Iris pigment epithelial cell (primary cell): Measurements from ENCODE around the gene AP1S2.
"Not testable (repeated sequence)": the region's sequence is repeated elsewhere in the genome, so short reads cannot be mapped to it uniquely, and the experiment has no call there.

Experiments
- DNase-seq: peaks from one replicate; pipeline ENCODE4 v3.0.0-alpha.2; 2011; ENCODE audit warnings: low read depth

Gene AP1S2

DNA sequence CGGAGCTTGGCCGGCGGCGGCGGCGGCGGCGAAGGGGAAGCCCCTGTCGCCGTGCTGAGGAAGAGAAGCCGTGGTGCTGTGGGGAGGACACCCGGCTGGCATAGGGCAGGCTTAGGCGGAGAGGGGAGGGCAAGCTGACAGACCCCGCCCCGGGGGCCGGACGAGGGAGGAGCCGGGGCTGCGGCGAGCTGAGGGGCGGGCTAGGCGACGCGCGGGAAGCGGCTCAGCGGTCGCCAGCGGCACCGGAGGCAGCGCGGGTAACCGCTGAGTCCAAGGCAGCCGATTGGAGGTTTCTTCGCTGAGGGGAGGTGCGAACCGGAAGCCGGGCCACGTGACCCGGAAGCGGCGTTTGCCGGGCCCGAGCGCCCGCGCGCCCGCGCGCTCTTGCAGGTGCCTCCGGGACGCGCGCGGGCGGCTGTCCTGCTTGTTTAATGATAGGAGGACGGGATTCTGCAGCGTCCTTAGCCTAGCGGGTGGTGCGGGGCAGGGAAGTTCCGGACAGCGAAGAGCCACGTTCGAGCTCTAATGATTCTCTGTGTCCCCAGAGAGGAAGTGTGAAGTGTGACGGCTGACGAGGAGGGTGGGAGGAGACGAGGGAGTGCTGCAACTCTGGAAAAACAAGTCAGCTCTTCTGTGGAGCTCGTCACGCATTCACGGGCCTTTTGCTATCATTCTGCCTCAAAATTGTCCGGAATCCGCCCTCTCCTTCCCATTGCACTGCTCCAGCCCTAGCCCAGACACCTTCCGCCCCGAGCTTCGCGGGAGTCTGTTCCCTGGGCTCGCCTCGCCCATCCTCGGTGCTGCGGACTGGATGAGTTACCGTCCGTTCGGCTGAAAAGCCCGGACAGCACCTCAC lies at the start of gene AP1S2:
AP1S2 (minus strand) TSS at position 102 of the 856 bp plus-strand sequence. CDS start 2,289 bp downstream, outside the sequence.
- peak; percentile 92 for DNase-seq

DNA sequence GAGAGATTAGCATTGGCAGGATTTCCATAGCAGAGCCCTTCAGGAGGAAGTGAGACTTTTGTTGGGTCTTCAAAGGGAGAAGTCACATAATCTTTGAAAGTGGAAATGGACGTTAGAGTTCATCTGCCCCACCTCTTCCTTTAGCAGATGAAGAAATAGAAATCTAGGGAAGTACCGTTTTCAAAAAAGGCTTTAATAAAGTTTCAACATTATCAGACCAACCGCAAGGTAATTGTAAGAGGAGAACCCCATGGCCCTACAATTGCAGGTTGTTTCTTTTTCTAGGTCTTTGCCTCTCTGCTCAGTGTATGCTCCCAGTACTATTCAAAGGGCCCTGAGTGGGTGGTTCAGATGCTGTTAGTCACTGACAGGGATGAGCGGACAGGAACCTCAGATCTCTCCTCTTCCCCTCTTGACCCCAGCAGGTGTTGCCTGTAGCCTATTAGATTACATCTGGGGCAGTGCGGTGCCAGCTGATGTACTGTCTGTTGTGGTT lies 48.6 kb upstream of the AP1S2 start:
- no peak for DNase-seq

DNA sequence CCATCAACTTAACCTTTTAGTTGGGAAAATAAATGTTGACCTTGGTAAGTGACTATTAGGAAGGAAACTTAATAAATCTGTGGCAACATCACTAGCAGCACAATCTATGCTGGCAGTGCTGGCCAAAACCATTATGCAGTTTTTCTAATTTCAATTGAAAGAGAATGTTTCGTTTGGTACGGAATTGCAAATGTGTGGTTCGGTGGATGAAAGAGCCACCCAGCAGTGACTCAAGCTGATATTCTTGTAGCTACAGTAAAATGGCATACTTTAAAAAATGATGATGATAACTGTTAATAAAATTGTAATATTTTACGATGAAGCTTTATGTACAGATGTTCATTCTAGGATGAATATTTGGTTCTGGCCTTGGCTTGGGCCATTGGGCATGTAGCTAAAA lies 40.7 kb upstream of the AP1S2 start:
- DNase-seq: no peak

DNA sequence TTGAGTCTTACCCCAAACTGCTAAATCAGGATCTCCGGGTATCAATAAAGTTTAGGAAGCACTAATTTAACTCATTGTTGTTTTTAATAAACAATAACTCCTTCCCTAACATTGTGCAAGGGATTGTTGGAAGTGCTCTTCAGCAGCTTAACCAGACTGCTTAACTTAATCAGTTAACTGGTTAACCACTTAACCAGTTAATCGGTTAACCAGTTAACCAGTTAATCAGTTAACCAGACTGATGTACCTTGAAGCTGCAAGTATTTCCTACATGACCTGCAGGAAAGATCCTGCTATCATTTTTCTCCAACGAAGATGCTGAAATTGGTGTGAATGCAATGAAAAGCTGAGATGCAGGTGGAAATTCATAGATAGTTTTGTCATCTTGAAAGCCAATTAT lies 40.1 kb upstream of the AP1S2 start:
- no peak for DNase-seq

DNA sequence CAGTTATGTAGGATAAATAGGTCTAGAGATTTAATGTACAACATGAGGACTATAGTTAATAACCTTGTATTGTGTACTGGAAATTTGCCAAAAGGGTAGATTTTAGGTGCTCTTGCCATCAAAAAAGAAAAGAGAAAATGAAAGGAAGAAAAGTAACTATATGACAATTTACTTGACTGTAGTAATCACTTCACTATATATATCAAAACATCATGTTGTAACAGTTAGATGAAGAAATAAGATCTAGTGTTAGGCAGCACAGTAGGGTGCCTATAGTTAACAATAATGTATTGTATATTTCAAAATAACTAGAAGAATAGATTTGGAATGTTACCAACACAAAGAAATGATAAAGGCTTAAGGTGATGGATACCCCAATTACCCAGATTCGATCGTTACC lies 35.9 kb upstream of the AP1S2 start:
- no peak for DNase-seq

DNA sequence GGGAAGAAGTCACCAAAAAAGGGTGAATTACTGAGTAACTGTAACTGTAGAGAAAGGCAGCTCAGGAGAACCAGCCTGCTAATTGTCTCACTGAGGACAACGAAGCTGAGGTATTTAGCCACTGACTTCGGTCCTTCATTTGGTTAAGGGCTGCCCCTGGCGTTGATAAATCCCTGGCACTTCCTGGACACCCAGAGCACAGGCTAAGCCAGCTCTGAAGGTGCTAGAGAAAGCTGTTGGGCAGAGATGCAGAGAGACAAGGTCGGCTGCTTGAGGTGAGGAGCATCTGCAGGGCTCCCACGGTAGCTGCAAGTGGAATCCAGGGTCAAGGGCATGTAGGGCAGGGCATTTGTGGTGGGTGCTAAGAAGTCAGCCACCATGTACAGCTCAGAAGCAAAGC lies 33.4 kb upstream of the AP1S2 start:
- DNase-seq: no peak

DNA sequence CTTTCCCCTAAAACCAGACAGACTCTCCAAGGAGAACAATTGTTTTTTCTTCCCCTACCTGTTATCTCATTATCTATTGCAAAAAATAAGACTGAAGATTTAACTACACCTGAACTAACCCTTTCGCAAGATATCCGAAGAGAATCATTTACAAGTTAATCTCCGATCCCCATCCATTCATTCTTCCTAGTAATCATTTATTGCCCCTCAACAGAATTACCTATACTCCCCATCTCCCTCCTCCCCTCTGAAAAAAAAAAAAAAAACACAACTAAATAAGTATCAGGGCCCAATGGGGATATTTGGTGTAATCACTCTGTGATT lies 28.9 kb upstream of the AP1S2 start:
- no peak for DNase-seq

DNA sequence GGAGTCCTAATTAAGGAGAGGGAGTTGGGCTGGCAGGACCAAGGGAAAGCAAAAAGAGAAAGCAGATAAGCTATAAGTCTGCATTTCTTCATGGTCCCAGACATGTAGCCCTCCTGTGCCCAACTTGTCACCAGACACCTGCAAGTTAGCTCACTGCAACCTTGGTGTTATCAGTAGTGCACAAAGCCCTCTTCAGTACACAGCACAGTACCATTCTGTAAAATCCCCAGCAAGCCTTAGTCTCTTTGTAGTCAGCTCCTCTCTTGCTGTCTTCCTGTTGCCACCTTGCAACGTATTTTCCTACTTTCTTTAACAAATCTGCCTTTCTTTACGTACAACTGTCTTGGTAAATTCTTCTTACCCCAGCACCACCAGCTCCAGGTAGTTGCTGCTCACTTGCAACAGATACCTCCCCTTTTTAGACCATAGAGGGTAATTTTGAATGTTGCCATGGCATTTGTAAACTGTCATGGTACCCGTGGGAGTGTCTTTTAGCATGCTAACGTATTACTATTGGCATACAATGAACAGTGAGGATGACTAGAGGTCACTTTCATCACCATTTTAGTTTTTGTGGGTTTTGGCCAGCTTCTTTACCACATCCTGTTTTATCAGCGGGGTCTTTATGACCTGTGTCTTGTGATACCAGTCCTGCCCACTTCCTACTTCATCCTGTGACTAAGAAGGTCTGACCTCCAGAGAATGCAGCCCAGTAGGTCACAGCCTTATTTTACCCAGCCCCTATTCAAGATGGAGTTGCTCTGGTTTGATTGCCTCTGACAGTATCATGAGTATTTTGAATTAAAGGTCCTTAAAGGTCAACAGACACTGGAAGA lies 28.3 kb upstream of the AP1S2 start:
- DNase-seq: peak; percentile 11

DNA sequence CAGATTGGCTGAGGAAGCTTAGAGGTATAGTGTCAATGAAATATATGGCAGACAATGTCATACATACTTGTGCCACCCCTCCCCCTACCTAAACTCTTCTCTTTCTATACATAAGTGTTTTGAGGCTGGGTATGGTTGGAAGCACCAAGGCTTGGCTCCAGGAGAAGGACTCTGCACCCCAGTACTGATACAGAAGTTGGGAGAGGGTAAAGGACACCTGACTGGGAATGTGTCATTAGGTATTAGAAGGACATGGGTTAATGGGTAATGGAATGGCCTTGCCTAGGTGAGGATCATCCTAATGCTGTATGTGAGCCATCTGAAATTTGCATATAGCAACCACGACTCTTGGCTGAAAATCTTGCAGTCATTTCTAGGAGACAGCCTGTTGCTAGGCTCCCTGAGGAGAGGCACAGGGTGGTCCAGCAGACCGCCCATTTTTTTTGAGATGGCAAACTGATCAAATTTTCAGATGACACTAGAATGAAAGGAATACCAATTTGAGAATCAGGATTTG lies 26.8 kb upstream of the AP1S2 start:
- no peak for DNase-seq

DNA sequence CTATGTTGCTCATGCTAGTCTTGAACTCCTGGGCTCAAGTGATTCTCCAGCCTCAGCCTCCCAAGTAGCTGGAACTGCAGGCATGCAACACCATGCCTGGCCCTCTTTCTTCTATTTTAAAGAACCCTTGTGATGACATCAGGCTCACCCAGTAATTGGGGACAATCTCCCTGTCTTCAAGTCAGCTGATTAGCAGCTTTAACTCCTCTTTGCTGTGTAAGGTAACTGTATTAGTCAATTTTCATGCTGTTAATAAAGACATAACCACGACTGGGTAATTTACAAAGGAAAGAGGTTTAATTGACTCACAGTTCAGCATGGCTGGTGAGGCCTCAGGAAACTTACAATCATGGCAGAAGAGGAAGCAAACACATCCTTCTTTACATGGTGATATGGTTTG lies 23.3 kb upstream of the AP1S2 start:
- not testable (repeated sequence) for DNase-seq

DNA sequence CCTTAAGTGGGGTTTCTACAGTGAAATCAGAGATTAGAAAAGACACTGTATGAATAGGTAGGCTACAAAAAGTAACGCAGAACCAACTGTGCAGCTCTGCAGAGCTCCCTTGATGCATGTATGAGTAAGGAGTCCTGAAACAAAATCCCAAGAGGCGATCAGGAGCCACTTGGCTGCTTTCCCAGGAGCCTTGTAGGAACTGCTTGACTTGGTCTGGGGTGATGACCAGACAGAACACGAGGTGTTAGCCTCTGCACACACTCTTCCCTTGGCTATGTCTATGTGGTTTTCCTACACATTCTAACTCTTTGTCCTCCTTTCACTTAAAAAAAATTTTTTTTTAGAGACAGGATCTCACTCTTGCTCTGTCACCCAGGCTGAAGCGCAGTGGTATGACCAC lies 22.8 kb upstream of the AP1S2 start:
- peak; percentile 36 for DNase-seq

DNA sequence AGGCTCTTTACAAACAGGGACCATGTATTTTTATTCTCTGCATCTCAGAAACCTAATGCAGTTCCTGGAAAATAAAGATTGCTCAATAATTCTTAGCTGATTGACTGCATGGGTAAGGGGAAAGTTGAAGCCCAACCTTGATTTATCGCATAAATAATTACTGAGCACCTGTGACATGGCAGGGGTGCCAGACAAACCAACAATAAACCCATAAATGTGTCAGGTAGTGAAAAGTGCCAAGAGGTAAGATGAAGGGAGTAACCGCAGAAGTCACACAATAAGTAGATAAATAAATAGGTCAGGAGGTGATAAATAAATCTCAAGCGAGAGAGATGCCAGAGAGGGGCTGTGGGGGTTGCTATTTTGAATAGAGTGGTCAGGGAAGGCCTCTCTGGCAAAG lies 20.1 kb upstream of the AP1S2 start:
- DNase-seq: no peak

DNA sequence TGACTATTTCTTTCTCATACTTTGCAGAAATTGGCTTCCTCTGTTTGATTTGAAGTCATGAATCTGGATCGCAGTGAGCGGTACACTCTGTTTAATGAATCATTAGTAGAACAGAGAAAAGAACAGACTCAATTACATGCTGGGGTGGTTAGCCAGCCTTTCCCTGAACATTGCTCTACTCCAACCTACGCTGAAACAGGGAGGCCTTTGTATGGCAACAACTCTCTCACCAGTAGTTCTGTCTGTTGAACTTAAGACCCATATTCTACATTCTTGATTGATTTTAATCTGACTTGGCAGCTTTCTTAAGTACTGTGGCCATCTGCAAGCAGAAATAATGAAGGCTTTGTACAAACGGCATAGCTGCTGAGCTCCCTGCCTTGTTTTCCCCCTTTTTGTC lies 19.0 kb upstream of the AP1S2 start:
- peak; percentile 9 for DNase-seq

DNA sequence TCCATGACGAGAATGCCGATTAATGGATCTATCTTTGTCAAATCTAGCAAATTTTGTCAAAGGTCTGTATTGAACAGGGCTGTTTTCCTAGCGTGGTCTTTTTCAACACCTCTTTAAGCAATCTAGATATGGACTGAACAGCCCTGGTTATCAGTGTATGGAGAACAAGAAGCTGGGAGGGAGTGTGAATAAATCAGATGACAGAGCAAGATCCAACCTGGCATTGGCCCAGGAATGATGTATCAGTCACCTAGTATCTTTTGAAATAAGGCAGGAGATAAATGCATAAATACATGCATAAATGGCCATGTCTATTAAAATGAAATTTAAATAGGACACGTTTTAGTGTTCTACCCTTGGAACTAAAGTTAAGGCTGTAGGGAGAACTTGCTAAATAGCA lies 15.7 kb upstream of the AP1S2 start:
- no peak for DNase-seq

DNA sequence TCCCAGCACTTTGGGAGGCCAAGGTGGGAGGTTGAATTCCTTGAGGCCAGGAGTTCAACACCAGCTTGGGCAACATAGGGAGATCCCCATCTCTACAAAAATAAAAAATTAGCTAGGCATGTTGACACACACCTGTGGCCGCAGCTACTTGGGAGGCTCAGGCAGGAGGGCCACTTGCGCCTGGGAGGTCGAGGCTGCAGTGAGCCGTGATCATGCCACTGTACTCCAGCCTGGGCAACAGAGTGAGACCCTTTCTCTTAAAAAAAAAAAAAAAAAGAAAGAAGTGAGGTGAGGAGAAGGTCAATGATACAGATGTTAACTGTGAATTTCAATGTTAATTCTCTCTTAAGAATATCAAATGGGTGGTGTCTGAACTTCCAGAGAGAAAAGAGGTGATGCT lies 15.1 kb upstream of the AP1S2 start:
- DNase-seq: no peak

DNA sequence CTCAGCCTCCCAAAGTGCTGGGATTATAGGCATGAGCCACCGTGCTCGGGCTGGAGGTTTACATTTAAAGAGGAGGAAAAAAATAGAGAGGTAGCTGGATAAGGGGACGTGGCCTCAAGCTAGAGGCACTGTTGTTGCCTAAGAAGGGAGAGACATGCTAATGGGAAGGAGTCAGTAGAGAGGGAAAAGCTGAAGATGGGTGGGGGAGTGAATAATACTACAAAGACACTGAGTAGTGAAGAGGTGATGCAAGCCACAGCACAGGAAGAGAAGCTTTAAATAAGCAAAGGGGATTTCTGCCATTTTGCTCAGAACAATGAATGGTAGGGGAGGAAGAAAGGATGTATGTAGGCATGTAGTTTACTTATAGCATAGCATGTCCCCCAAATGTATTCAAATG lies 11.5 kb upstream of the AP1S2 start:
- DNase-seq: no peak

DNA sequence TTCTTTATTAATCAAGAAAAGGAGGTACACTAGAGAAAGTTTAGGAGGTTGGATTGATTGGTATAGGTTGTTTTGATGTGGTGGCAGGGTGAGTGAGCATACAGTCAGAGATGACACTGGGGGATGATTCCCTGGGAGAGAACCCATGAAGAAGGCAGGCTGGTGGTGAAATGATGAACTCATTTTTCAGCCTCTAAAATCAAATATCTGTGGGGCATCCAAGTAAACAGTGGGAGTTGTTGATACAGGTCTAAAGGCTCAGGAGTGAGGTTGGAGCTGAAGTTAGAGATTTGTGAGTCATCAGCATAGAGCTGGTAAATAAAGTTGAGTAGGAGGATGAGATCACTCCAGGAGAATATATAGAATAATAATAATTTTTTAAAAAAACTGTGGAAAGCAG lies 10.0 kb upstream of the AP1S2 start:
- DNase-seq: peak; percentile 51

DNA sequence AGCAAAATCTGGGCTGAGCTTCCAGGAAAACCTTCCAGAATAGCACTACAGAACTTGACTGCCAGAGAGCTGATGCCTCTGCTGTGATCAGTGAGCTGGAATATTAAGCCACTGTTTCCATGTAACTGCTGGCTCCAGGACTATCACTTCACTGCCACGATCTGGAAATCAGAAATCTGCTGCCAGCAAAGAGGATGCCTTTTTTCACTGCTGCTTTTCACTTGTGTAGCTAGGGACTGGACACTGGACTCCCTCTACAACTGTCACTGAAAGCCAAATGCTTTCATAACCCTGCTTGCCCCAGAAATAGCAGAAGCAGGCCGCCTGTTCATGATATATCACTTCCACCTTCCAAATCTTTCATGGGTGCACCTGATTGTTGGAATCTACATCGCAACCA lies 9.4 kb upstream of the AP1S2 start:
- no peak for DNase-seq

DNA sequence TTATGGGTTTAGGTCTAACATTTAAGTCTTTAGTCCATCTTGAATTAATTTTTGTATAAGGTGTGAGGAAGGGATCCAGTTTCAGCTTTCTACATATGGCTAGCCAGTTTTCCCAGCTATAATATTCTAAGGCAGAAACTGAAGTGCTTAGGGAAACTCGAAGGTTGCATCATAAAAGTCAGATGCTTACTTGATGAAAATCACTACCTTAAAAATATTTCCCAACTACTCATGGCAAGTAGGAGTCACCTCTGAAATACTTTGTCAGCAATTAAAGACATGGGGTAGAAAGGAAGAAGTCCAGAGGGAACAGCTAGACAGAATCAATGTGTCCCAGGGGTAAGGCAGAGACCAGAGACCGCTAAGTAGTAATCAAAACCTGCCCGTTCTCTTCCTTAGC lies 6.3 kb upstream of the AP1S2 start:
- DNase-seq: no peak

DNA sequence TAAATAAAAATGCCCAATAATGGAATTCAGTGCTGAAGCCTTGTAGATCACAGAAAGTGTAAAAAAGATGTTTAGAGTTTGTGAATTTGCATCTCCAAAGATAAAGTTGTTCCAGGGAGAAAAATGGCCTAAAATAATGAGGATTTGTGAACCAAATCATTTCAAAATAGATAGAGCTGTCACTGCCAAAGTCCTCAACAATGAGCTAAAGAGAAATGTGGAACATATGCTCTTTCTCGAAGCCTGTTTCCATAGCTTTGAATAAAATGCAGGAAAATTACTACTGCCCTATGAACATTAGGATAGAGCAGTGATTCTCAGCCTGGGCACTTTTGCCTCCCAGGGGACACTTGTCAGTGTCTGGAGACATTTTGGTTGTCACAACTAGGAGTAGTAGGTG lies 3.4 kb upstream of the AP1S2 start:
- no peak for DNase-seq

DNA sequence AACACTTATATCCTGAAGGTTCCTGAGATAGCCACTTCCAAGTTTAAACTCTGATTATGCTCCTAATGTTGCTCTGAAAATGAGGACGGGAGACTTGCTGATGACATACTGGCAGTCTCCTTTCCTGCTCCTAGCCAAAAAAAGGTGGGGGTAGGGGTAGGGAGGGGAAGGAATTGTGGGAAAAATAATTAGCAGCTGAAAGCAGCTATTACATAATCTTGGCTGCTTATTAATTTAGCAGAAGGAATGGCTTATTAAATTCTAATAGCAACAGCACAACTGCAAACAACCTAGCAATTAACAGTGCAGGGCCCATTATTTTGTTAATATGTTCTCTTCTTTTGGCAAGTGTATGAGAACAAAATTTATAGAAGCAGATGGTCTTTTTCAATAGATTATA lies 2.0 kb upstream of the AP1S2 start:
- no peak for DNase-seq

DNA sequence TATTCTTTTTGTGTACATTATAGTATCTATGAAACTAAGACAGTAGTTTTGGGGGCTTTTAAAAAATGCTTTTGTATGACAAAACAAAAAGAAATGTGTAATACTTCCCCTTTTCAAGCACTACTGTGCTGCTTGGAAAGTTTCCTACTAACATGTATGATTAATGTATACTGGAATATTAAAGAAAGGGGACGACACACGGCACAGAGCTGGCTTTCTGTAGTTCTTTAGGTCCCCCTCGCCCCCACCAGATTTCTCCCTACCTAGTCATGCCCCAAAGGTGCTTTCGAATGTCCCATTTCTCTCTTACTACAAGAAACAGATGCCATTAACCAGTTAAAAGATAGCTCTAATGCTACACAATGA lies 1.6 kb upstream of the AP1S2 start:
- no peak for DNase-seq

DNA sequence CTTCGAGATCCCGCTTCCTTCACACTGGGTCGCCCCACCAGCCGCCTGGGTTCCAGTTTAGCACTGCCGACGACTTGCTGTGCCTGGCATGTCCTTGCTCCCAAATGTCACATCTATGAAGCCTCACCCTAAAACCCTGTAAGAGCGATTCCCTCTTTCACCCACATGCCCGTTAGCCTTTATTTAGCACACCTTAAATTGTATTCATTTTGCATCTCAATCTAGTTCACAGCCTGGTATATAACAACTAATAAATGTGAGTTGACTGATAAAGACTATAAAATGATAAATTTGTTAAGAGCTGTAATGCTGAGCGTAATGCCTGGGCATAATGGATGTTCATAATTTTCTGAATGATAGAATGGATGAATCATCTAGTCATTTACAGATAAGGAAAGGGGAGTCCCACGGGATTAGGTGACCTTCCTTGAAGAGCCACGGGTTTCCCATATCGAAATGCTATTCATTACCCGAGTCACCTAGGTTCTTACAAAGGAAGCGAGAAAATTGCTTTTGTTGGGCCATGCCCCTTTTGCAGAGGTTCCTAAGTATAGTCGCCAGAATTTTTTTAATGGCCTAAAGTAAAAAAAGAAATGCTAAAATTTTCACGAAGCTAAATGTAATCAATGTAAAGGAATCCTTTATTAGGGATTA lies 1.1 kb upstream of the AP1S2 start:
- DNase-seq: no peak
